Mesenchymal stem cell (in vitro differentiated cells and primary cell): ENCODE measurements around the gene PAOX.
A peak's percentile ranks its signal among the peaks of the same experiment; 100 is the strongest.

Experiments used
- DNase-seq: peaks from one replicate; pipeline ENCODE4 v3.0.0-alpha.2; 2013
- H2AFZ ChIP-seq: one replicate; pipeline ENCODE4 v1.6.1; 2013; ENCODE audit warnings: low read depth, mild to moderate bottlenecking, control low read depth, inconsistent platforms, low read length, moderate library complexity
- H2AK5ac ChIP-seq: 2 replicates; pipeline ENCODE4 v1.6.1; 2013; ENCODE audit warnings: low read length, moderate library complexity, mild to moderate bottlenecking, inconsistent platforms; ENCODE audit not compliant: severe bottlenecking
- H2BK120ac ChIP-seq: one replicate; pipeline ENCODE4 v1.6.1; 2013; ENCODE audit warnings: low read depth, mild to moderate bottlenecking, inconsistent platforms, low read length, moderate library complexity
- H2BK12ac ChIP-seq, 2 experiments: one replicate each; pipeline ENCODE4 v1.6.1; 2013; ENCODE audit warnings: inconsistent platforms in 2 of 2, low read length in 2 of 2, mild to moderate bottlenecking in 2 of 2, moderate library complexity in 2 of 2, control low read depth in 1 of 2
- H2BK15ac ChIP-seq: one replicate; pipeline ENCODE4 v1.6.1; 2013; ENCODE audit warnings: mild to moderate bottlenecking, low read depth, inconsistent platforms; ENCODE audit not compliant: poor library complexity, severe bottlenecking
- H2BK5ac ChIP-seq: 2 replicates; pipeline ENCODE4 v1.6.1; 2013; ENCODE audit warnings: low read depth, mild to moderate bottlenecking, low read length, control low read depth, inconsistent platforms; ENCODE audit not compliant: poor library complexity, severe bottlenecking
- H3K14ac ChIP-seq, 2 experiments: one replicate each; pipeline ENCODE4 v1.6.1; 2013; ENCODE audit warnings: inconsistent platforms in 2 of 2, low read length in 2 of 2, control low read depth in 1 of 2, mild to moderate bottlenecking in 1 of 2, moderate library complexity in 1 of 2
- H3K18ac ChIP-seq, 2 experiments: one replicate each; pipeline ENCODE4 v1.6.1; 2013; ENCODE audit warnings: inconsistent platforms in 2 of 2, low read length in 2 of 2, control low read depth in 1 of 2, low read depth in 1 of 2, mild to moderate bottlenecking in 1 of 2
- H3K23ac ChIP-seq, 2 experiments: one replicate each; pipeline ENCODE4 v1.6.1; 2013; ENCODE audit warnings: inconsistent platforms in 2 of 2, low read length in 2 of 2, mild to moderate bottlenecking in 2 of 2, moderate library complexity in 2 of 2, control low read depth in 1 of 2
- H3K27ac ChIP-seq: 2 replicates; pipeline ENCODE4 v1.5.1; 2013; ENCODE audit warnings: mild to moderate bottlenecking, moderate library complexity, low read length, control low read depth, inconsistent platforms; ENCODE audit not compliant: poor library complexity, severe bottlenecking
- H3K27me3 ChIP-seq, 2 experiments: 2 replicates each; pipeline versions ENCODE4 v1.6.1 to v1.7.0; 2013; ENCODE audit warnings: low read length in 2 of 2, mild to moderate bottlenecking in 2 of 2, moderate library complexity in 2 of 2, control low read depth in 1 of 2, inconsistent platforms in 1 of 2; ENCODE audit not compliant: control insufficient read depth in 1 of 2, insufficient read depth in 1 of 2
- H3K36me3 ChIP-seq, 2 experiments: 2 replicates each; pipeline versions ENCODE4 v1.6.1 to v1.7.0; 2013; ENCODE audit warnings: low read length in 2 of 2, control low read depth in 1 of 2, inconsistent platforms in 1 of 2, low read depth in 1 of 2, mild to moderate bottlenecking in 1 of 2; ENCODE audit not compliant: insufficient read depth in 2 of 2, control insufficient read depth in 1 of 2
- H3K4ac ChIP-seq, 2 experiments: one replicate each; pipeline ENCODE4 v1.6.1; 2013; ENCODE audit warnings: inconsistent platforms in 2 of 2, low read length in 2 of 2, mild to moderate bottlenecking in 2 of 2, moderate library complexity in 2 of 2, control low read depth in 1 of 2, low read depth in 1 of 2
- H3K4me1 ChIP-seq: 2 replicates; pipeline ENCODE4 v1.6.1; 2013; ENCODE audit warnings: low read depth, low read length, control low read depth; ENCODE audit not compliant: control insufficient read depth, insufficient read depth
- H3K4me2 ChIP-seq: 2 replicates; pipeline ENCODE4 v1.6.1; 2013; ENCODE audit warnings: low read length, mild to moderate bottlenecking, inconsistent platforms; ENCODE audit not compliant: poor library complexity, severe bottlenecking
- H3K4me3 ChIP-seq, 2 experiments: 2 replicates each; pipeline versions ENCODE4 v1.5.1 to v1.7.0; 2013; ENCODE audit warnings: low read length in 2 of 2, mild to moderate bottlenecking in 2 of 2, control low read depth in 1 of 2, low read depth in 1 of 2; ENCODE audit not compliant: insufficient read depth in 1 of 2
- H3K79me1 ChIP-seq: replicated peaks from 2 replicates; pipeline ENCODE4 v1.6.1; 2013; ENCODE audit warnings: mild to moderate bottlenecking, control low read depth, low read length, inconsistent platforms; ENCODE audit not compliant: poor library complexity, severe bottlenecking
- H3K9ac ChIP-seq: 2 replicates; pipeline ENCODE4 v1.7.0; 2013; ENCODE audit warnings: mild to moderate bottlenecking, low read length, moderate library complexity
- H3K9me3 ChIP-seq: 2 replicates; pipeline ENCODE4 v1.7.0; 2013; ENCODE audit warnings: mild to moderate bottlenecking, low read length; ENCODE audit not compliant: control insufficient read depth
- H4K8ac ChIP-seq: one replicate; pipeline ENCODE4 v1.6.1; 2013; ENCODE audit warnings: inconsistent platforms, mild to moderate bottlenecking, low read length, moderate library complexity
- H4K91ac ChIP-seq: one replicate; pipeline ENCODE4 v1.6.1; 2013; ENCODE audit warnings: mild to moderate bottlenecking, low read length, inconsistent platforms
- WGBS: methylation state at CpG from one replicate; pipeline ENCODE4 v1.1.7; 2013; ENCODE audit warnings: mixed read lengths; 5-methylcytosine and 5-hydroxymethylcytosine counted together

Gene PAOX

GRCh38 chr10:133415752-133416151, 36.7 kb downstream of the PAOX start:
- Histone ChIP-seq H3K4me3 (no peak overlapping the region), H3K14ac (no peak overlapping the region), H3K23ac (no peak overlapping the region), H3K18ac (no peak overlapping the region), H3K9ac (no peak overlapping the region), H2AK5ac (no peak overlapping the region), H2AFZ (no peak overlapping the region), H3K27me3 (no peaks in the 10 kb centered on the region), H2BK15ac (no peak overlapping the region), H2BK5ac (no peak overlapping the region), H3K4me2 (no peak overlapping the region), H3K36me3 (peaks cover 48 to 66% of the 10 kb centered on the region in 2 experiments), H3K79me1 (peaks cover 27% of the 10 kb centered on the region), H3K4ac (no peak overlapping the region), H2BK120ac (no peak overlapping the region), H4K91ac (peak overlapping the region; percentile 23), H3K4me1 (no peaks in the 10 kb centered on the region), H3K27ac (no peak overlapping the region), H3K9me3 (peaks cover 23% of the 10 kb centered on the region), H2BK12ac (no peak overlapping the region), H4K8ac (no peak overlapping the region)
- no peak for DNase-seq
- 97% methylated on average over 25 of the region's 25 CpGs for WGBS

- DNase-seq, result no peak
- Histone ChIP-seq H3K36me3 (peaks cover 48 to 63% of the 10 kb centered on the region in 2 experiments), H3K4ac (no peak overlapping the region), H2BK12ac (no peak overlapping the region), H2AK5ac (no peak overlapping the region), H2AFZ (no peak overlapping the region), H3K9me3 (no peaks in the 10 kb centered on the region), H3K27me3 (peaks cover 0 to 4% of the 10 kb centered on the region in 2 experiments), H2BK120ac (no peak overlapping the region), H4K91ac (no peak overlapping the region), H3K18ac (no peak overlapping the region), H3K27ac (no peak overlapping the region), H4K8ac (no peak overlapping the region), H3K4me1 (peaks cover 19% of the 10 kb centered on the region), H3K14ac (no peak overlapping the region), H3K79me1 (peaks cover 31% of the 10 kb centered on the region), H2BK15ac (no peak overlapping the region), H3K4me2 (no peak overlapping the region), H3K4me3 (no peak overlapping the region), H3K9ac (no peak overlapping the region), H2BK5ac (no peak overlapping the region), H3K23ac (no peak overlapping the region)
- 97% methylated on average over 14 of the region's 14 CpGs for WGBS
These were observed 39.4 kb downstream of the PAOX start for GRCh38 chr10:133418289-133418993.

- Histone ChIP-seq H3K36me3 (peaks cover 46 to 63% of the 10 kb centered on the region in 2 experiments), H2BK120ac (no peak overlapping the region), H3K9me3 (no peaks in the 10 kb centered on the region), H3K27me3 (peaks cover 0 to 4% of the 10 kb centered on the region in 2 experiments), H3K4me3 (no peak overlapping the region), H3K4me2 (no peak overlapping the region), H3K4me1 (peaks cover 20% of the 10 kb centered on the region), H3K27ac (no peak overlapping the region), H2BK12ac (no peak overlapping the region), H3K18ac (no peak overlapping the region), H2BK5ac (no peak overlapping the region), H3K79me1 (peaks cover 31% of the 10 kb centered on the region), H2AFZ (no peak overlapping the region), H3K14ac (no peak overlapping the region), H4K91ac (no peak overlapping the region), H2BK15ac (no peak overlapping the region), H3K23ac (no peak overlapping the region), H2AK5ac (no peak overlapping the region), H3K4ac (no peak overlapping the region), H4K8ac (no peak overlapping the region), H3K9ac (no peak overlapping the region)
- WGBS, result 93% methylated on average over 34 of the region's 34 CpGs
- DNase-seq, result no peak
These were observed 40.3 kb downstream of the PAOX start for GRCh38 chr10:133419211-133419950.

- Histone ChIP-seq H2BK120ac (no peak overlapping the region), H2AK5ac (no peak overlapping the region), H3K36me3 (peaks cover 46 to 59% of the 10 kb centered on the region in 2 experiments), H3K4ac (no peak overlapping the region), H3K23ac (no peak overlapping the region), H2BK15ac (no peak overlapping the region), H3K9me3 (no peaks in the 10 kb centered on the region), H4K8ac (no peak overlapping the region), H2AFZ (no peak overlapping the region), H3K18ac (no peak overlapping the region), H3K27me3 (peaks cover 0 to 4% of the 10 kb centered on the region in 2 experiments), H3K4me3 (no peak overlapping the region), H2BK12ac (no peak overlapping the region), H3K79me1 (peaks cover 31% of the 10 kb centered on the region), H3K4me1 (peaks cover 20% of the 10 kb centered on the region), H3K4me2 (no peak overlapping the region), H4K91ac (no peak overlapping the region), H3K27ac (no peak overlapping the region), H3K9ac (no peak overlapping the region), H3K14ac (no peak overlapping the region), H2BK5ac (no peak overlapping the region)
- WGBS, result 96% methylated on average over 17 of the region's 17 CpGs
- DNase-seq, result no peak
These were observed 41.0 kb downstream of the PAOX start for GRCh38 chr10:133420028-133420427.
